HEK293 (cell line): Measurements from ENCODE around the gene PRXL2B.

Experiments used
- CTCF ChIA-PET: fragments of 350-600 bp; formaldehyde crosslinking; extraction: SDS; loops from one replicate; lab custom pipeline; 2021; ENCODE audit warnings: antibody characterized with exemption; lab: Yijun Ruan, JAX
- POLR2A ChIA-PET: fragments of 300-600 bp; formaldehyde crosslinking; extraction: SDS; loops from one replicate; lab custom pipeline; 2020; ENCODE audit warnings: antibody characterized with exemption, inconsistent platforms; lab: Yijun Ruan, JAX
- H3K27ac ChIP-seq: fragments of 200-500 bp; sonication (Bioruptor generic); 2 replicates; pipeline ENCODE4 v1.5.1; 2014; ENCODE audit warnings: low read depth, low read length, control low read depth, inconsistent platforms; ENCODE audit errors: extremely low read depth
- H3K36me3 ChIP-seq, 2 experiments: fragments of 200-500 bp in 1 of 2; sonication (Bioruptor generic) in 1 of 2; 1 replicate in 1 of 2; 2 replicates in 1 of 2; pipeline ENCODE4 v1.5.1; 2014 to 2017; ENCODE audit warnings: inconsistent platforms in 2 of 2, low read length in 2 of 2; ENCODE audit not compliant: control insufficient read depth in 2 of 2, insufficient read depth in 1 of 2
- H3K4me1 ChIP-seq: fragments of 200-500 bp; sonication (Bioruptor generic); 2 replicates; pipeline ENCODE4 v1.5.1; 2014; ENCODE audit warnings: mild to moderate bottlenecking, low read length, inconsistent platforms; ENCODE audit not compliant: control insufficient read depth, insufficient read depth
- H3K4me3 ChIP-seq: 2 replicates; pipeline ENCODE4 v1.5.1; 2011; ENCODE audit warnings: low read depth, mild to moderate bottlenecking, control low read depth, low read length, moderate library complexity
- H3K9me3 ChIP-seq: fragments of 200-500 bp; sonication (Bioruptor generic); 2 replicates; pipeline ENCODE4 v1.5.1; 2014; ENCODE audit warnings: low read depth, low read length, inconsistent platforms; ENCODE audit not compliant: control insufficient read depth, insufficient read depth
- GFI1B ChIP-seq: fragments of 450-650 bp; formaldehyde crosslinking; IDR thresholded peaks from 2 replicates; pipeline ENCODE4 v1.5.1; 2016; ENCODE audit warnings: missing biosample characterization, missing genetic modification characterization
- HOXA7 ChIP-seq: sonication (generic); formaldehyde crosslinking; IDR thresholded peaks from 2 replicates; pipeline ENCODE4 v1.8.1; 2022; ENCODE audit warnings: missing genetic modification reagents, borderline replicate concordance
- HOXC10 ChIP-seq: sonication (generic); formaldehyde crosslinking; IDR thresholded peaks from 2 replicates; pipeline ENCODE4 v1.8.1; 2023; ENCODE audit warnings: mild to moderate bottlenecking, missing genetic modification reagents
- KLF1 ChIP-seq: fragments of 450-650 bp; formaldehyde crosslinking; IDR thresholded peaks from 2 replicates; pipeline ENCODE4 v1.5.1; 2016; ENCODE audit warnings: missing biosample characterization, missing genetic modification characterization
- PRDM1 ChIP-seq: fragments of 450-650 bp; formaldehyde crosslinking; IDR thresholded peaks from 2 replicates; pipeline ENCODE4; 2016; ENCODE audit warnings: missing biosample characterization, missing genetic modification characterization
- SCRT2 ChIP-seq: fragments of 450-650 bp; formaldehyde crosslinking; IDR thresholded peaks from 2 replicates; pipeline ENCODE4 v1.5.1; 2016; ENCODE audit warnings: missing biosample characterization, missing genetic modification characterization
- ZNF132 ChIP-seq: fragments of 450-650 bp; formaldehyde crosslinking; IDR thresholded peaks from 2 replicates; pipeline ENCODE4 v1.5.1; 2017; ENCODE audit warnings: missing biosample characterization, missing genetic modification characterization, borderline replicate concordance
- ZNF174 ChIP-seq: fragments of 450-650 bp; formaldehyde crosslinking; IDR thresholded peaks from 2 replicates; pipeline ENCODE4 v1.5.0; 2017; ENCODE audit warnings: missing biosample characterization, mild to moderate bottlenecking, missing genetic modification characterization
- ZNF211 ChIP-seq: fragments of 450-650 bp; formaldehyde crosslinking; IDR thresholded peaks from 2 replicates; pipeline ENCODE4 v1.5.1; 2016; ENCODE audit warnings: low read depth, missing biosample characterization, missing genetic modification characterization
- ZNF274 ChIP-seq, 2 experiments: fragments of 200-500 bp in 1 of 2; fragments of 450-650 bp in 1 of 2; sonication (Bioruptor generic) in 1 of 2; formaldehyde crosslinking in 1 of 2; IDR thresholded peaks; 2 replicates each; pipeline versions ENCODE4 v1.5.1 to v1.6.1; 2014 to 2016; ENCODE audit warnings: borderline replicate concordance in 1 of 2, inconsistent platforms in 1 of 2, low read length in 1 of 2, missing biosample characterization in 1 of 2, missing genetic modification characterization in 1 of 2
- ZNF350 ChIP-seq: fragments of 450-650 bp; formaldehyde crosslinking; IDR thresholded peaks from 2 replicates; pipeline ENCODE4 v1.5.0; 2017; ENCODE audit warnings: missing biosample characterization, mild to moderate bottlenecking, missing genetic modification characterization
- ZNF391 ChIP-seq: fragments of 450-650 bp; formaldehyde crosslinking; IDR thresholded peaks from 2 replicates; pipeline ENCODE4 v1.5.1; 2016; ENCODE audit warnings: low read depth, missing biosample characterization, missing genetic modification characterization, borderline replicate concordance
- ZNF394 ChIP-seq: fragments of 450-650 bp; formaldehyde crosslinking; IDR thresholded peaks from 2 replicates; pipeline ENCODE4 v1.5.1; 2016; ENCODE audit warnings: missing biosample characterization, missing genetic modification characterization, mild to moderate bottlenecking, moderate library complexity, borderline replicate concordance
- ZNF398 ChIP-seq: fragments of 450-650 bp; formaldehyde crosslinking; IDR thresholded peaks from 2 replicates; pipeline ENCODE4 v1.5.1; 2017; ENCODE audit warnings: missing biosample characterization, missing genetic modification characterization
- ZNF600 ChIP-seq: fragments of 450-650 bp; formaldehyde crosslinking; IDR thresholded peaks from 2 replicates; pipeline ENCODE4 v1.5.1; 2016; ENCODE audit warnings: missing biosample characterization, missing genetic modification characterization
- ZNF645 ChIP-seq: fragments of 450-650 bp; formaldehyde crosslinking; IDR thresholded peaks from 2 replicates; pipeline ENCODE4; 2016; ENCODE audit warnings: missing biosample characterization, missing genetic modification characterization
- ZNF792 ChIP-seq: fragments of 450-650 bp; formaldehyde crosslinking; IDR thresholded peaks from 2 replicates; pipeline ENCODE4 v1.5.1; 2016; ENCODE audit warnings: missing biosample characterization, missing genetic modification characterization
- ZSCAN23 ChIP-seq: fragments of 450-650 bp; formaldehyde crosslinking; IDR thresholded peaks from 2 replicates; pipeline ENCODE4 v1.5.1; 2016; ENCODE audit warnings: missing biosample characterization, missing genetic modification characterization
- TF ChIP-seq, protein P1 (sequence below): fragments of 450-650 bp; formaldehyde crosslinking; IDR thresholded peaks from 2 replicates; pipeline ENCODE4 v1.5.1; 2016; ENCODE audit warnings: missing biosample characterization, missing genetic modification characterization

Gene PRXL2B

GRCh38 chr1:2588661-2589430, 2.3 kb downstream of the PRXL2B start:
- Histone ChIP-seq H3K4me1 (peaks cover 4% of the 10 kb centered on the region), H3K4me3 (no peak overlapping the region), H3K9me3 (no peaks in the 10 kb centered on the region), H3K27ac (no peak overlapping the region), H3K36me3 (peaks cover 0 to 16% of the 10 kb centered on the region in 2 experiments; a peak in 1 of 3 replicates)
- ChIA-PET CTCF (no interaction called here), POLR2A (no interaction called here)
- TF ChIP-seq ZNF645: no peak
- TF ChIP-seq SCRT2: 0 out of 2 replicates have a peak, but pooled peaks have one; percentile 26

DNA sequence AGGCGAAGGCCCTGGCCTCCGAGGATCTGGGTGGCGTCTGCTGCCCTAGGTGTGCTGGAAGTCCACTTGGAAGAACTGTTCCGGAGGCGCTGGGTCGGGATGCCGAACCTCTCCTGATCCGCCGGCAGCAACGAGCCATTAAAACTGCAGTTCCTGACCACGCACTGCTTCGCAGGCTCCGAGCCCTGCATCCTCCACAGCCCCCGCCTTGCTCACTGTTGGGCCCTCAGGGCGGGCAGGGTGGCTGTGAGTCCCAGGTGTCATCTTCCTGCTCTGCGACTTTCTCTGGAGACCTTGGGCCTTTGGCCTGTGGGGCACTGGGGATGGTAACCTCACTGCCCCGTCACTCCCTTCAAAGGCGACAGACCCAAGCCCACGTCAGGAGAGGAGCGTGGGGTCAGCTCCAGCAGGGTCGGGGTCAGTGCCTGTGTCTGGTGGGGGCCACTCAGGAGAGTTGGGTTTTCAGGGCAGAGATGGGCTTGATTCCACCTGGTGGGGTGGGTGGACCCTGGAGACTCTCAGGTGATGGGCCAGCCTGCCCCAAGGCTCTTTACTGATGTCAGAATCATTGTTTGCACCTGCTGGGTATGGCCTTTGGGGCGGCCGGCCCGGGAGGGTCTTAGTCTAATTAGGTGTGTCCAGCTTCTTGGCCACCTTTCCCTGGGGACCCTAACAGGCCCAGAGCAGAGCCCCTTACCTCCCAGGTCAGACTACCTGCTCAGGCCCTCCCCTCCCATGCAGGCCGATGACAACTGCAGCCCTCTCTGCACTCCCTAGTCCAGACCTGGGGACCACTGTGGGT, 3.1 kb downstream of the PRXL2B start:
- Histone ChIP-seq H3K27ac (no peak overlapping the region), H3K9me3 (no peaks in the 10 kb centered on the region)
- TF ChIP-seq HOXC10 (CRISPR knock-in tag) (no peak), ZNF600 (tag by site-specific recombination) (peak; percentile 83), ZNF394 (no peak), ZSCAN23 (tag by site-specific recombination) (no peak)
- TF ChIP-seq, all 188 proteins: peak for 1
- Histone ChIP-seq H3K4me3 (no peak overlapping the region), H3K36me3 (peaks cover 0 to 16% of the 10 kb centered on the region in 2 experiments; a peak in 1 of 3 replicates), H3K4me1 (peaks cover 4% of the 10 kb centered on the region)
- ChIA-PET CTCF (no interaction called here), POLR2A (no interaction called here)

DNA sequence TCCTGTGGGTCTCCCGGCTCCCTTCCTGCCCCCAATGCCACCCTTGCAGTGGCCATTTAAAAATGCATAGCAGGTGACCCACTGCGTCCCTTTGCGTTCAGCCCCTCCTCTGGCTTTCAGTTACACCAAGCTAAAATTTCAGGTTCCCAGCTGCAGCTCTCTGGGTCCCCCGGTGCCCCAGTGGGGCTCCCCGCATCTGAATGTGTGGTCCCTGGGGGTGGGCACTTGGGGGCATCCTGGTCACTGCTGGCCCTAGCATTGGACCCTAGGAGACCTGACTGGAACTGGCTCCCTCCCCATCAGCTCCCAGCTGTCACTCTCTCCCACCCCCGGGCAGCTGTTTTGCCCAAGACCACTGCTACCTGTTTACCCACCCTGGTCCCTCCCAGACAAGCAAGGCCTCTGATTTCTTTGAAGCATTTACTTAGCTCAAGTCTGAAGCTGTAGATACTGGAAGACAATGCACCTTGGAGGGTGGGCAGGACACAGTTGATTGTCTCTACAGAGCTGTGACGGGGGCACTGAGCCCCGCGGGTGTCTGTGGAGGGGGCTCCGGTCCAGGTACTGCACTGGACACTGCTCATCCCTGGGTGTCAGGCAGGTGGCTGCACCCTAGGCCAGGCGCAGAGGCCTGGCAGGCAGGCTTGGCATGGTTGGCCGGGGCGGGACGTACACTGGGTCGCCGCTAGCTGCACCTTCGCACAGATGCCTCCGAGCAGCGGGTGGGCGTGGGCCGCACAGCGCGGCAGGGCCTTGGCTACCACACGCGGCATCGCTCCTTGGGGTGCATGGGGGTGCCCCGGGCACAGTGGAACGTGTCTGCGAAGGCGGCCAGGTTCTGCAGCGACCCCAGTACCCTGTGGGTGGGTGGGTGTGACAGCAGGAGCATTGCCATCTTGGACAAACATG, 3.9 kb downstream of the PRXL2B start:
- Histone ChIP-seq H3K36me3 (peaks cover 0 to 16% of the 10 kb centered on the region in 2 experiments; a peak in 1 of 3 replicates), H3K27ac (no peak overlapping the region), H3K4me3 (no peak overlapping the region), H3K4me1 (peaks cover 1% of the 10 kb centered on the region; the same call in 1 of the 2 replicates), H3K9me3 (no peaks in the 10 kb centered on the region)
- POLR2A ChIA-PET: no interaction called here
- CTCF ChIA-PET: no interaction called here
- TF ChIP-seq ZNF274 (IDR thresholded peaks at IDR 0.05; ENCODE audit: low read length) (no peak), ZNF274 (tag by site-specific recombination; IDR thresholded peaks at IDR 0.05; ENCODE audit: borderline replicate concordance) (no peak), HOXC10 (CRISPR knock-in tag) (no peak), HOXA7 (no peak), ZNF211 (no peak), PRDM1 (tag by site-specific recombination) (no peak), KLF1 (no peak), ZNF398 (tag by site-specific recombination) (no peak), ZSCAN23 (tag by site-specific recombination) (no peak), ZNF174 (tag by site-specific recombination) (no peak), ZNF132 (tag by site-specific recombination) (no peak), ZNF350 (tag by site-specific recombination) (no peak), ZNF391 (tag by site-specific recombination) (no peak), GFI1B (tag by site-specific recombination) (no peak), ZNF600 (tag by site-specific recombination) (no peak), ZNF792 (tag by site-specific recombination) (no peak)
- TF ChIP-seq, protein P1, sequence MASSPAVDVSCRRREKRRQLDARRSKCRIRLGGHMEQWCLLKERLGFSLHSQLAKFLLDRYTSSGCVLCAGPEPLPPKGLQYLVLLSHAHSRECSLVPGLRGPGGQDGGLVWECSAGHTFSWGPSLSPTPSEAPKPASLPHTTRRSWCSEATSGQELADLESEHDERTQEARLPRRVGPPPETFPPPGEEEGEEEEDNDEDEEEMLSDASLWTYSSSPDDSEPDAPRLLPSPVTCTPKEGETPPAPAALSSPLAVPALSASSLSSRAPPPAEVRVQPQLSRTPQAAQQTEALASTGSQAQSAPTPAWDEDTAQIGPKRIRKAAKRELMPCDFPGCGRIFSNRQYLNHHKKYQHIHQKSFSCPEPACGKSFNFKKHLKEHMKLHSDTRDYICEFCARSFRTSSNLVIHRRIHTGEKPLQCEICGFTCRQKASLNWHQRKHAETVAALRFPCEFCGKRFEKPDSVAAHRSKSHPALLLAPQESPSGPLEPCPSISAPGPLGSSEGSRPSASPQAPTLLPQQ (tag by site-specific recombination): no peak
